Limb (tissue), 2 donors: Measurements from ENCODE around the gene EPHA8.

ENCODE experiments used
- DNase-seq, 2 donors: peaks; one replicate each; pipeline ENCODE4 v3.0.0-alpha.2; 2016; ENCODE audit errors: extremely low spot score in 2 of 2

Gene EPHA8

GRCh38 chr1:22616571-22616970, 53.3 kb downstream of the EPHA8 start:
- DNase-seq: no peak

- no peak for DNase-seq
Observed at GRCh38 chr1:22618056-22618455, 54.8 kb downstream of the EPHA8 start.

GRCh38 chr1:22619252-22619651, 56.0 kb downstream of the EPHA8 start:
- no peak for DNase-seq

- DNase-seq: no peak
Observed at GRCh38 chr1:22619798-22620197, 56.5 kb downstream of the EPHA8 start.

- no peak for DNase-seq
Observed at GRCh38 chr1:22621761-22622160, 58.5 kb downstream of the EPHA8 start.

- no peak for DNase-seq
Observed at GRCh38 chr1:22625262-22625925, 62.1 kb downstream of the EPHA8 start.

- no peak for DNase-seq
Observed at GRCh38 chr1:22626237-22627157, 63.2 kb downstream of the EPHA8 start.

GRCh38 chr1:22627331-22627730, 64.0 kb downstream of the EPHA8 start:
- no peak for DNase-seq

- DNase-seq: no peak
Observed at GRCh38 chr1:22628698-22629444, 65.6 kb downstream of the EPHA8 start.

- no peak for DNase-seq
Observed at GRCh38 chr1:22629886-22630285, 66.6 kb downstream of the EPHA8 start.

- DNase-seq: no peak
Observed at GRCh38 chr1:22633697-22634463, 70.6 kb downstream of the EPHA8 start.

GRCh38 chr1:22635436-22635835, 72.1 kb downstream of the EPHA8 start:
- no peak for DNase-seq

- DNase-seq: no peak
Observed at GRCh38 chr1:22636353-22636752, 73.1 kb downstream of the EPHA8 start, which contains the start of gene C1QA. C1QA (plus strand) TSS chr1:22636628; CDS start chr1:22637617, 989 bp downstream.

- DNase-seq: no peak
Observed at GRCh38 chr1:22636927-22637326, 73.6 kb downstream of the EPHA8 start.

GRCh38 chr1:22637907-22638445, 74.7 kb downstream of the EPHA8 start:
- no peak for DNase-seq

GRCh38 chr1:22638476-22639234, 75.4 kb downstream of the EPHA8 start:
- DNase-seq: no peak

GRCh38 chr1:22639286-22639685, 76.0 kb downstream of the EPHA8 start:
- peak in 1 of 2 donors; percentile 23 for DNase-seq

- no peak for DNase-seq
Observed at GRCh38 chr1:22641247-22641646, 78.0 kb downstream of the EPHA8 start.

- peak; percentile 71 to 92 for DNase-seq
Observed at GRCh38 chr1:22641906-22642636, 78.8 kb downstream of the EPHA8 start.
